GM19351 (cell line): Measurements from ENCODE around the gene OAF.
"Not testable (repeated sequence)": the region's sequence is repeated elsewhere in the genome, so short reads cannot be mapped to it uniquely, and the experiment has no call there.

ENCODE experiments used
- ATAC-seq: cut with Tn5 transposase; IDR thresholded peaks from one replicate; pipeline ENCODE4 v1.9.1; 2021; ENCODE audit warnings: mild to moderate bottlenecking, moderate library complexity; ENCODE audit not compliant: unreplicated experiment

OAF gene

DNA sequence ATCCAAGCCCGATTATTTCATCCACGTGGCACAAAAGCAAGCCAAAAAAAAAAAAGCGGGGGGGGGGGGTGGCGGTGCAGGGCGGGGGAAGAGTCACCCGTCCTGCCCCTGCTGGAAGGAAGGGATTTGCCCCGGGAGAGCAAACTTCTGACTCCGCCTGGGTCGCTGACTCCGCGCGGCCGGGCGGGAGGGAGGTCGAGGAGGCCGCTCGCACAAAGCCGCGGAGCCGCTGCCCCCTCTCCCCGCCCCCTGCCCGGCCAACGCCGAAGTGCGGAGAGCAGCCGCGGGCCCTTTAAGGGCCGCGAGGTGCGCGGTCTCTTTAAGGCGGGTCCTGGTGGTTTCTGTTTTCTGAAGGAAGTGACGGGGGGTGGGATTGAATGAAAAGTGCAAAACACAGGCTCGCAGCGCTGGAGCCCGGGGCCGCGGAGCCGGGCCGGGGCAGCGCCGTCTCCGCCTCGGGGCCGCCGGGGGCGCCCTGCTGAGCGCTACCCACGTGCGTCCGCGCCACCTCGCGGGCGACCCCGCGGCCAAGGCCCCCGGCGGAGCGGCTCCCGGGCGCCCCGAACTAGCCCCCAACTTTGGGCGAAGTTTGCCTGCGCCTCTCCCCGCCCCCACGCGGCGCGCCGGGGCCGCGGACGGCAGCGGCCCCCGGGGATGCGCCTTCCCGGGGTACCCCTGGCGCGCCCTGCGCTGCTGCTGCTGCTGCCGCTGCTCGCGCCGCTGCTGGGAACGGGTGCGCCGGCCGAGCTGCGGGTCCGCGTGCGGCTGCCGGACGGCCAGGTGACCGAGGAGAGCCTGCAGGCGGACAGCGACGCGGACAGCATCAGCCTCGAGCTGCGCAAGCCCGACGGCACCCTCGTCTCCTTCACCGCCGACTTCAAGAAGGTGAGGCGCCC, at the start of gene OAF:
Gene OAF (plus strand): TSS at position 407 of the 896 bp plus-strand sequence. CDS start 248 bp downstream, at position 655.
- peak; percentile 79 for ATAC-seq

- ATAC-seq: no peak
Observed at GRCh38 chr11:120167659-120168058, 43.2 kb upstream of the OAF start.

DNA sequence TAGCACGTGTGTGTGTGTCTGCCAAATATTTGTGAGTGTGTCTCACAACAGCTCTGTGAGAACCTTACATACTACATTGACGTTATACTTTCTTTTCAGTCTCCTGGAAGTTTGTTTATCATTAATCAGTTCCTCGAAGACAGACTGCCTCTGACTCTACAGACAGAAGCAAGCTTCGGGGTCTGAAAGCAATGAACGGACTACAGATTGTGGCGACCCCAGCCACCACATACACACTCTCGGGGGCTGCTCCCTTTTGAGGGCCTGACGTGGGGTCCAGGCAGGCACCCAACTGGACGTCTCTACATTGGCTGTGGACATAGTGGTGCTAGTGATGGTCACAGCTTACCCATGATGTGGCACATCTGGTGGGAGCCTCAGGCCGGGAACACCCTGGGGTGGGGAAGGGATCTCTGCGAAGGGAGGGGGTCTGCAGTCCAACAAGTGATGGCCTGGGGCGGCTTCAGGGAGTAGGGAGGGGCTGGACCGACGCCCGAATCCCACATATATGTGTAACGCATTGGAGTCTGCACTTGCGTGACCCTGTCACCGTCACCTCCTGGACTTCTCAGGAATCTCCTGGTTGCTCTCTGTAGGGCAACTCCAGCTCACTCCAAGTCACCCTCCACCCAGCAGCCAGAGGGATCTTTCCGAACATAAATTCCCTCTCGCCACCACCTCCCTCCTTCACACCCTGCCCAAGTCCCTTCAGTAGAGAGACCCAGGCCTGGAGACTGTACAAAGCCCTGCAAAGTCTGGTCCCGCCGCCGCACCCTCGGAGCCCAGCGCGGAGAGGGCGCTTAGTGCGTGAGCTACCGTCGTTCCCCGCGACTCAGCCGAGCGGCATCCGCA, 42.5 kb upstream of the OAF start:
- ATAC-seq: no peak

DNA sequence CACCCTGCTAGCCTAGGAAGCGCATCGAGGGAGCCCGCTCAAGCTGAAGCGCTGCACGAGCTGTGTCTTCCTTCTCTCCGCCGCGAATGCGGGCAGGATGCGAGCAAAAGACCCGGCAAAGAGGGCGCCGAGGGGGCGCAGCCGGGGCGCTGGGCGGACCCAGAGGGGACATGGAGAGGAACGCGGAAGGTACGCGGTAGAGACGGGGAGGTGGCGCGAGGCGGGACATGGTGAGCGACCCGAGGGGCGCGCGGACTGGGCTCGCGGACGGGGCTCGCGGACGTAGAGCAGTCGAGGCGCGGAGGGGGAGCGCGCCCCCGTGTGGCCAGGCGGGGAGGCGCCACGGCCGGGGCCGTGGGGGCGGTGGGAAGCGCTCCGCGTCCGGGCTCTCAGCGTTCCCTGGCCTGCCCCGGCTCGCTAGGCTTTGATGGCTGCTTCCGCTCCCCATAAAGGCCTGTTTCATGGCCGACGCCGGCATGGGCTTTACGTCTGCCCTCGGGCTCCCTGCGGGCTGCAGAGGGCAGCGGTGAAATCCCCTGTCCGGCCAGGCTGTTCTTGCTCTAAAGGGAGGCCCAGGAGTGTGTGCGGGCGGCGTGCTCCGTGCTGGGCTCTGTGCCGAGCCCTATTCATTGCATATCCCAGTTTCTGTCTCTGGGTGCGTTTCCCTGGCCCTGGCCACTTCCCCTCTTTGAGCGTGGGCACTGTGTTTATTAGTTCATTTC, 41.7 kb upstream of the OAF start:
- peak; percentile 59 for ATAC-seq

DNA sequence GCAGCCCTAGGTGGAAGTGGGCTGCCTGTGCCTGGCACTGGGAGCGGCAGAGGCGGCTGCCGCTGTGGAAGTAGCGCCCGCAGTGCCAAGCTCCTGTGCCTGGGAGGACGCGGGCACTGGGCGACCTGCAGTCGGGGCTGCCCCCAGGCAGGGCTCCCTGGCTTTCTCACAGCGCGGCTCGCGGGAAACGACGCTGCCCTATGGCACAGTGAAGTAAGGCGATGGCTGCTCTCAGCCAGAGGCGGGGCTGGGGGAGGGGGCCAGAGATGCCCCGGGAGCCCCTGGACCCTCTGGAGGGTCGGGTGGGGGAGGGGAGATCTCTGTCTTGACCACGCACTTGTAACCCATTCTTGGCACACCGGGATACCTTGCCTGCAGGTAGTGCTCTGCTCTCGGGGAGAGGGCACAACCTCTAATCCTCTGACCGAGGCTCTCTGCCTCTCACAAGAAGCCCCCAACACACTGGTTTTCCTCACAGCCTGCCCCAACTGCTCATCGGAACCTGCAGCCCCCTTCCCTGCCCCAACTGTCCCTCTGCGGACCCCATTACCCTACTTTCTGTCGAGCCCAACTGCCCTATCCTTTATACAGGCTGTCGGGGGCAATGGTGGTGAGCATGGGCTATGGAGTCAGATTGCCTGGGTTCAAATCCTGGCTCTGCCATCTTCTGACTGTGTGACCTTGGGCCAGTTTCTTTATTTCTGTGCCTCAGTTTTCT, 40.7 kb upstream of the OAF start:
- no peak for ATAC-seq

- ATAC-seq: no peak
Observed at GRCh38 chr11:120170741-120171261, 40.0 kb upstream of the OAF start.

DNA sequence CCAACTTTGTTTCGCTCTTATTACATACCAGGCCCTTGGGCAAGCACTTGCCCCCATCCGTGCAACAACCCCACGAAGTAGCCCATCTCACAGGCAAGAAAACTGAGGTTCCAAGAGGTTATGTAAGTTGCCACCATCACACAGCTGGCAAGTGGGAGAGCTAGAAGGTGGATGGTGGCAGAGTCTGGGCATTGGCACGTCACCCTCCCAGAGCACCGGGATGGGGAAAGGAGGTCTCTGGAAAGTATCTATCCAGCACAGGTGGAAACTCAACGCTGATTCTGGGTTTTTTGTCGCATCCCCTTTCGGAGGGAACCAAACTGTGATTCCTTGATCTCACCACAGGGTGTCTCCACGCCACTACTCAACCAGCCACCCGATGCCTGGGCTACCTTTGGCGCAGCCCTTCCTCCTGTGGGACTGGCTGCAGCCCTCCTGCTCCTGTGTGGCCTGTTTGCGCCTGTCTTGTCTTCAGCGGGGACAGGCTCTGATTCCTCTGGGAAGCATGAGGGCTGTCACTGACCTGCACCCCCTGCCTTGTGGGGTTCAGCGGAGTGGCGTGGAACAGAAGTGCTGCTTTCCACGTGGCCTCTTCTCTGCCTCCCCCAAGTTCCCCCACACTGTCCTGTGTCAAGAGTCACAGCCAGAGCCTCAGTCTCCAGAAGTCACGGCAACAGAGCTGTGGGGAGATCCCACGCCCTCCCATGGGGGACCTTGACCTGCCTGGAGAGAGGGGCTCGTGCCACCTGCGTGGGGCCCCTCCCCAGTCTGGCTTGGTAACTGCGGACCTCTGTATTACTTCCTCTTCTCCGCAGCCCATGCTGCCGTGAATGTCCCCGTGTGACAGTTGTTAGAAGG, 38.5 kb upstream of the OAF start:
- no peak for ATAC-seq

GRCh38 chr11:120173019-120173705, 37.7 kb upstream of the OAF start:
- ATAC-seq: no peak

- no peak for ATAC-seq
Observed at GRCh38 chr11:120173807-120174206, 37.0 kb upstream of the OAF start.

- no peak for ATAC-seq
Observed at GRCh38 chr11:120174866-120175265, 36.0 kb upstream of the OAF start.

DNA sequence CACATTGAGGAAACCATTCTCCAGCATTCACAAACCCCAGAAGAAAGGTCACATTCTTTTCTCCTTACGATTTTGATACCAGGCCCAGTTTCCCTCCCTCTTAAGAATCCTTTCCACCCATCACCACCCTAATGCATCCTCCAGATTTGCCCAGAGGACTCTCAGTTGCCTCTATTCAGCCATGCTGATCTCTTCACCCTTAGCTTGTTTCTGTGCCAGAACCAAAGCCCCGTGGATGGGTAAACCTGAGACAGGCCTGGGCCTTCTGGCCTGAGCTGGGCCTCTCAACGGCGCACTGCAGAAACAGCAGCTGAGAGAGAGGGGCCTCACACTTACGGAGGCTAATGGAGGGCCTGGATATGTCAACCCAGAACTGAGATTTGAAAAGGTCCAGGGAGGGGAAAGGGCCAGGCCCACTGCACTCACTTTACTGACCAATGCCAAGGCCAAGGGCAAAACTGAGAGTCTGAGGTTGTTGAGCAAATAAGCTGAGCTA, 32.2 kb upstream of the OAF start:
- no peak for ATAC-seq

DNA sequence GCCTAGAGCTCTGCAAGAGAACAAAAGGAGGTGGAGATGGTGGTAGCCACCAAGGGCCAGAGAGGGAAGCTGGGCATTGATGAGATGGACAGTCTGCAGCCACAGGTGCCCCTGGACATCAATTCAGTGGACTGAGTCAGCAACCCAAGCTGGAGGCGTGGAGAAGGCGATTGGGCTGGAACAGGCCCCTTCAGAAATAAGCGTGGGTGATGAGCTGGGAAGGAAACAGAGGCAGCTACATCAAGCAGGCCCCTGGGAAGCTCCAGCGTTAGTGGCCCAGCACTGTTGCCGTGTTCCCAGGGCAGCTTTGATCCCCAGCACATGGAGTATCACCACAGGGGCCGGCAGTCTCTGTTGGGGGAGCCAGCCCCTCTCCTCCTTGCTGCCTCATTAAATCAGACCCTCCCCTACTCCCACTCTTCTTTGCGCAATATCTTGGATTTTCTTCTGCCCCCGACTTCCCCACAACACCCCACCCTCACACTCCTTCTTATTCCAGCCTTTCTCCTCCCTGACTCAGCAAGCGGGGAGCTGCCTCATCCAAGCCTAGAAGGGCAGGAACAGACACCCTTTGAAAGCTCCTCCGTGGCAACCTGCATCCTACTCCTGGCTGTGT, 31.7 kb upstream of the OAF start:
- no peak for ATAC-seq

- ATAC-seq: not testable (repeated sequence)
Observed at GRCh38 chr11:120180063-120180462, 30.8 kb upstream of the OAF start.

GRCh38 chr11:120180551-120181232, 30.1 kb upstream of the OAF start:
- no peak for ATAC-seq

DNA sequence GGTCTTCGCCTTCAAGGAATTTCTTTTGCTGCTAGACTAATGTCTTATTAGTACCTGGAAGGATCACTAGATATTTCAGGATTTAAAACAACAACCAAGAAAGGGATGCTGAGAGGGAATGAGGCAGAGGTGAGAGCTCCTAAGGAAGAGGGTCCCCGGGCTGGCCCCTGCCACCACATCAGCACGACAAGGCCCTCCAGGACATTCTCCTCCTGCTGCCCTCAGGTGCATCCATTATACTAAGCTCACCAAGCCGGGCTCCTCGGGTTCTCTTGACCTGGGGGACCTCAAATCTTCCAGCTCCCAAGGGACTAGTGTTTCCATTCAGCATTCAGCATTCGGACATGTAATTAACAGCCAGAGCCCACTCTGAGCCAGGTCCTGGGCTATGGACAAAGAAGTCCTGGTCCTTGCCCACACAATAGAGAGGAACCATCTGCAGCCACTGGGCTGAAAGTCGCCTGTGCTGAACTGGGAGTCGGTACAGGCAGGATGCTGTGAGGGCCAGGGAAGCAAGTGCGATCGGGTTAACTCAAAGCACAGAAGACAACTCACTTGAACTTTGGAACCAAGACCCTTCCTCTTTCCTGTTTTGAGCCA, 29.4 kb upstream of the OAF start:
- ATAC-seq: no peak

- ATAC-seq: no peak
Observed at GRCh38 chr11:120182372-120182771, 28.5 kb upstream of the OAF start.

- no peak for ATAC-seq
Observed at GRCh38 chr11:120182790-120183491, 27.9 kb upstream of the OAF start.
